WERI-Rb-1 (cell line): ENCODE results near the gene CRYBG2.
"Not testable (repeated sequence)": the region's sequence is repeated elsewhere in the genome, so short reads cannot be mapped to it uniquely, and the experiment has no call there.

Experiments
- DNase-seq: peaks from one replicate; pipeline ENCODE4 v3.0.0-alpha.2; 2020
- H3K27ac ChIP-seq: fragments of 250-450 bp; sonication (Bioruptor Pico); 2 replicates; pipeline ENCODE4 v1.5.1; 2020; ENCODE audit warnings: mild to moderate bottlenecking, moderate library complexity
- H3K27me3 ChIP-seq: fragments of 250-450 bp; sonication (Bioruptor Pico); 2 replicates; pipeline ENCODE4 v1.5.1; 2021; ENCODE audit warnings: mild to moderate bottlenecking, low read depth, moderate library complexity; ENCODE audit not compliant: insufficient read depth, severe bottlenecking
- H3K36me3 ChIP-seq: fragments of 250-450 bp; sonication (Bioruptor Pico); 2 replicates; pipeline ENCODE4 v1.5.1; 2020; ENCODE audit warnings: mild to moderate bottlenecking, moderate library complexity
- H3K4me3 ChIP-seq: 2 replicates; pipeline ENCODE4 v1.5.1; 2011; ENCODE audit warnings: low read depth, mild to moderate bottlenecking, control low read depth, low read length
- H3K9me3 ChIP-seq: fragments of 250-450 bp; sonication (Bioruptor Pico); 2 replicates; pipeline ENCODE4 v1.5.1; 2021; ENCODE audit warnings: mild to moderate bottlenecking, moderate library complexity; ENCODE audit not compliant: severe bottlenecking
- CTCF ChIP-seq: IDR thresholded peaks from 2 replicates; pipeline ENCODE4 v1.5.1; 2011; ENCODE audit warnings: low read depth, mild to moderate bottlenecking, control low read depth, inconsistent platforms, low read length

Gene CRYBG2

GRCh38 chr1:26378879-26379251 is 24.9 kb upstream of the CRYBG2 start:
- H3K36me3 ChIP-seq: no peaks in the 10 kb centered on the region
- no peak overlapping the region for H3K27ac ChIP-seq
- no peaks in the 10 kb centered on the region for H3K9me3 ChIP-seq
- TF ChIP-seq CTCF: no peak
- no peaks in the 10 kb centered on the region for H3K27me3 ChIP-seq
- no peak for DNase-seq
- no peak overlapping the region for H3K4me3 ChIP-seq

- Histone ChIP-seq H3K27me3 (no peaks in the 10 kb centered on the region), H3K4me3 (no peak overlapping the region), H3K9me3 (no peaks in the 10 kb centered on the region), H3K36me3 (no peaks in the 10 kb centered on the region), H3K27ac (no peak overlapping the region)
- TF ChIP-seq CTCF: no peak
- DNase-seq: peak; percentile 51
Observed at GRCh38 chr1:26378088-26378878, 24.4 kb upstream of the CRYBG2 start.

GRCh38 chr1:26376050-26376449 is 22.1 kb upstream of the CRYBG2 start:
- H3K27ac ChIP-seq: no peak overlapping the region
- H3K27me3 ChIP-seq: no peaks in the 10 kb centered on the region
- TF ChIP-seq CTCF: no peak
- no peaks in the 10 kb centered on the region for H3K36me3 ChIP-seq
- H3K9me3 ChIP-seq: peaks cover 3% of the 10 kb centered on the region
- H3K4me3 ChIP-seq: no peak overlapping the region
- DNase-seq: no peak

GRCh38 chr1:26375081-26375480 is 21.2 kb upstream of the CRYBG2 start:
- H3K27ac ChIP-seq: no peak overlapping the region
- peaks cover 3% of the 10 kb centered on the region for H3K9me3 ChIP-seq
- H3K27me3 ChIP-seq: no peaks in the 10 kb centered on the region
- no peak overlapping the region for H3K4me3 ChIP-seq
- H3K36me3 ChIP-seq: no peaks in the 10 kb centered on the region
- no peak for DNase-seq
- no peak for TF ChIP-seq CTCF

GRCh38 chr1:26374361-26374760 is 20.4 kb upstream of the CRYBG2 start:
- not testable (repeated sequence) for H3K36me3 ChIP-seq, H3K27me3 ChIP-seq, H3K27ac ChIP-seq, H3K9me3 ChIP-seq, H3K4me3 ChIP-seq, DNase-seq

- H3K27me3 ChIP-seq: no peaks in the 10 kb centered on the region
- no peak overlapping the region for H3K27ac ChIP-seq
- H3K9me3 ChIP-seq: peaks cover 3% of the 10 kb centered on the region
- no peak for TF ChIP-seq CTCF
- no peaks in the 10 kb centered on the region for H3K36me3 ChIP-seq
- DNase-seq: no peak
- no peak overlapping the region for H3K4me3 ChIP-seq
Observed at GRCh38 chr1:26373789-26374188, 19.9 kb upstream of the CRYBG2 start.
